DOHH2 (cell line): ENCODE measurements around the gene ZBTB46.

Source experiments
- H3F3A ChIP-seq: fragments of 200-600 bp; sonication (generic), shearing (Covaris generic); 2 replicates; pipeline ENCODE4 v1.6.0; 2016; ENCODE audit warnings: antibody characterized with exemption, mild to moderate bottlenecking; ENCODE audit not compliant: control insufficient read depth, insufficient read depth
- H3K27ac ChIP-seq: fragments of 200-600 bp; sonication (generic); 2 replicates; pipeline ENCODE4 v1.5.1; 2014; ENCODE audit warnings: low read depth, mild to moderate bottlenecking, low read length, moderate library complexity
- H3K27me3 ChIP-seq: fragments of 200-600 bp; sonication (generic); 2 replicates; pipeline ENCODE4 v1.6.1; 2014; ENCODE audit warnings: mild to moderate bottlenecking, low read length, mixed read lengths; ENCODE audit not compliant: control insufficient read depth
- H3K36me3 ChIP-seq: fragments of 200-600 bp; sonication (generic); 2 replicates; pipeline ENCODE4 v1.6.1; 2014; ENCODE audit warnings: mild to moderate bottlenecking, low read length, moderate library complexity, mixed read lengths; ENCODE audit not compliant: control insufficient read depth
- H3K4me1 ChIP-seq: fragments of 200-600 bp; sonication (generic); 2 replicates; pipeline ENCODE4 v1.6.1; 2014; ENCODE audit warnings: mild to moderate bottlenecking, low read length, mixed read lengths; ENCODE audit not compliant: control insufficient read depth
- H3K4me2 ChIP-seq: fragments of 200-600 bp; sonication (generic); 2 replicates; pipeline ENCODE4 v1.6.0; 2014; ENCODE audit warnings: mild to moderate bottlenecking, low read length, moderate library complexity
- H3K4me3 ChIP-seq: fragments of 200-600 bp; sonication (generic); 2 replicates; pipeline ENCODE4 v1.5.1; 2014; ENCODE audit warnings: mild to moderate bottlenecking, low read length, mixed read lengths
- H3K79me2 ChIP-seq: fragments of 200-600 bp; sonication (generic); 2 replicates; pipeline ENCODE4 v1.6.1; 2014; ENCODE audit warnings: mild to moderate bottlenecking, low read length, mixed read lengths; ENCODE audit not compliant: control insufficient read depth
- H3K9me2 ChIP-seq: fragments of 200-600 bp; sonication (generic); replicated peaks from 2 replicates; pipeline ENCODE4 v1.6.1; 2014; ENCODE audit warnings: mild to moderate bottlenecking, low read length, mixed read lengths; ENCODE audit not compliant: control insufficient read depth
- H3K9me3 ChIP-seq: fragments of 200-600 bp; sonication (generic); 2 replicates; pipeline ENCODE4 v1.6.1; 2014; ENCODE audit warnings: antibody characterized with exemption, low read length, mixed read lengths; ENCODE audit not compliant: control insufficient read depth, insufficient read depth
- H4K20me1 ChIP-seq: fragments of 200-600 bp; sonication (generic); 2 replicates; pipeline ENCODE4 v1.6.0; 2014; ENCODE audit warnings: low read depth, mild to moderate bottlenecking, antibody characterized with exemption, low read length, moderate library complexity; ENCODE audit not compliant: control insufficient read depth, insufficient read depth
- CTCF ChIP-seq: fragments of 200-600 bp; sonication (generic); IDR thresholded peaks from one replicate; pipeline ENCODE4 v1.5.1; 2014; ENCODE audit warnings: antibody characterized with exemption, mild to moderate bottlenecking, low read depth, low read length; ENCODE audit not compliant: poor library complexity, severe bottlenecking
- EZH2phosphoT487 ChIP-seq: fragments of 200-600 bp; sonication (generic); IDR thresholded peaks from 2 replicates; pipeline ENCODE4 v1.6.1; 2017; ENCODE audit warnings: borderline replicate concordance, mild to moderate bottlenecking, antibody characterized with exemption, low read length, moderate library complexity, mixed read lengths

The ZBTB46 gene

GRCh38 chr20:63767456-63767855 is 63.6 kb downstream of the ZBTB46 start:
- Histone ChIP-seq H3K4me2 (no peak overlapping the region), H3K27ac (no peak overlapping the region), H3F3A (no peaks in the 10 kb centered on the region), H3K27me3 (peaks cover 4% of the 10 kb centered on the region), H3K4me3 (no peak overlapping the region), H3K9me3 (no peaks in the 10 kb centered on the region), H3K4me1 (no peaks in the 10 kb centered on the region), H3K79me2 (no peaks in the 10 kb centered on the region), H3K9me2 (no peaks in the 10 kb centered on the region), H3K36me3 (no peaks in the 10 kb centered on the region), H4K20me1 (no peaks in the 10 kb centered on the region)
- TF ChIP-seq EZH2phosphoT487 (no peak), CTCF (no peak)

GRCh38 chr20:63766695-63767426 is 64.2 kb downstream of the ZBTB46 start:
- H3K9me3 ChIP-seq: no peaks in the 10 kb centered on the region
- no peaks in the 10 kb centered on the region for H3K9me2 ChIP-seq
- H3K4me2 ChIP-seq: no peak overlapping the region
- no peak overlapping the region for H3K27ac ChIP-seq
- no peaks in the 10 kb centered on the region for H4K20me1 ChIP-seq
- no peaks in the 10 kb centered on the region for H3F3A ChIP-seq
- H3K4me3 ChIP-seq: no peak overlapping the region
- H3K4me1 ChIP-seq: no peaks in the 10 kb centered on the region
- TF ChIP-seq CTCF (no peak), EZH2phosphoT487 (no peak)
- no peaks in the 10 kb centered on the region for H3K36me3 ChIP-seq
- no peaks in the 10 kb centered on the region for H3K79me2 ChIP-seq
- H3K27me3 ChIP-seq: peaks cover 5% of the 10 kb centered on the region

GRCh38 chr20:63765902-63766301 is 65.2 kb downstream of the ZBTB46 start:
- Histone ChIP-seq H3K9me2 (no peaks in the 10 kb centered on the region), H3K27ac (no peak overlapping the region), H3K27me3 (peaks cover 7% of the 10 kb centered on the region), H3K4me1 (no peaks in the 10 kb centered on the region), H3K9me3 (no peaks in the 10 kb centered on the region), H4K20me1 (no peaks in the 10 kb centered on the region), H3F3A (no peaks in the 10 kb centered on the region), H3K4me2 (no peak overlapping the region), H3K36me3 (no peaks in the 10 kb centered on the region), H3K79me2 (no peaks in the 10 kb centered on the region), H3K4me3 (no peak overlapping the region)
- TF ChIP-seq CTCF (no peak), EZH2phosphoT487 (no peak)
